HG03097 (cell line): Measurements from ENCODE around the gene KCNN4.
"Not testable (repeated sequence)": the region's sequence is repeated elsewhere in the genome, so short reads cannot be mapped to it uniquely, and the experiment has no call there.

Source experiments
- ATAC-seq: cut with Tn5 transposase; IDR thresholded peaks from one replicate; pipeline ENCODE4 v1.9.1; 2021; ENCODE audit not compliant: unreplicated experiment, low FRiP score

KCNN4 gene

GRCh38 chr19:43775299-43775890 is 5.4 kb downstream of the KCNN4 start:
- ATAC-seq = no peak

- not testable (repeated sequence) for ATAC-seq
Measured at GRCh38 chr19:43774940-43775258, 5.9 kb downstream of the KCNN4 start.

GRCh38 chr19:43774103-43774939 is 6.5 kb downstream of the KCNN4 start:
- ATAC-seq = no peak

GRCh38 chr19:43773725-43774102 is 7.1 kb downstream of the KCNN4 start:
- ATAC-seq = no peak

GRCh38 chr19:43769256-43769655 is 11.5 kb downstream of the KCNN4 start:
- ATAC-seq = no peak

GRCh38 chr19:43768273-43769050 is 12.3 kb downstream of the KCNN4 start:
- ATAC-seq = no peak

- no peak for ATAC-seq
Measured at GRCh38 chr19:43767818-43768217, 13.0 kb downstream of the KCNN4 start.

- no peak for ATAC-seq
Measured at GRCh38 chr19:43767316-43767715, 13.5 kb downstream of the KCNN4 start.

GRCh38 chr19:43766755-43767043 is 14.1 kb downstream of the KCNN4 start:
- ATAC-seq = no peak

GRCh38 chr19:43765109-43765876 is 15.5 kb downstream of the KCNN4 start:
- peak; percentile 70 for ATAC-seq

GRCh38 chr19:43764684-43765083 is 16.1 kb downstream of the KCNN4 start:
- ATAC-seq = not testable (repeated sequence)

GRCh38 chr19:43763473-43763939 is 17.3 kb downstream of the KCNN4 start:
- ATAC-seq = no peak

- no peak for ATAC-seq
Measured at GRCh38 chr19:43762814-43763213, 18.0 kb downstream of the KCNN4 start.

GRCh38 chr19:43760941-43761340 is 19.8 kb downstream of the KCNN4 start:
- no peak for ATAC-seq

- ATAC-seq = no peak
Measured at GRCh38 chr19:43759515-43759914, 21.3 kb downstream of the KCNN4 start.

GRCh38 chr19:43755256-43755801 is 25.4 kb downstream of the KCNN4 start:
- no peak for ATAC-seq

GRCh38 chr19:43754503-43755255 is 26.1 kb downstream of the KCNN4 start, which contains the start of gene SMG9:
Gene SMG9, minus strand, starts transcription at chr19:43754962. Its CDS starts 4,221 bp downstream, at chr19:43750741.
- peak; percentile 59 for ATAC-seq

- ATAC-seq = no peak
Measured at GRCh38 chr19:43754253-43754502, 26.6 kb downstream of the KCNN4 start.

GRCh38 chr19:43752287-43752875 is 28.4 kb downstream of the KCNN4 start:
- ATAC-seq = no peak
